Renal cortical epithelial cell (primary cell): ENCODE measurements around the gene SLC15A2. TPM values are rescaled to one million over a fixed set of nuclear protein-coding genes. Genes with fewer than 3 reads are reported as not detected.

Experiments used
- DNase-seq: peaks from one replicate; pipeline ENCODE4 v3.0.0-alpha.2; 2011; ENCODE audit warnings: low read depth
- total RNA-seq: library from RNA; depleted of rRNA; stranded (reverse); fragments of >200 nt; gene quantifications from 2 replicates; pipeline ENCODE4 v1.2.3, GENCODE V29; 2014

SLC15A2 gene
- total RNA-seq, 1 donor from 2014 or later = 4.7 TPM

DNA sequence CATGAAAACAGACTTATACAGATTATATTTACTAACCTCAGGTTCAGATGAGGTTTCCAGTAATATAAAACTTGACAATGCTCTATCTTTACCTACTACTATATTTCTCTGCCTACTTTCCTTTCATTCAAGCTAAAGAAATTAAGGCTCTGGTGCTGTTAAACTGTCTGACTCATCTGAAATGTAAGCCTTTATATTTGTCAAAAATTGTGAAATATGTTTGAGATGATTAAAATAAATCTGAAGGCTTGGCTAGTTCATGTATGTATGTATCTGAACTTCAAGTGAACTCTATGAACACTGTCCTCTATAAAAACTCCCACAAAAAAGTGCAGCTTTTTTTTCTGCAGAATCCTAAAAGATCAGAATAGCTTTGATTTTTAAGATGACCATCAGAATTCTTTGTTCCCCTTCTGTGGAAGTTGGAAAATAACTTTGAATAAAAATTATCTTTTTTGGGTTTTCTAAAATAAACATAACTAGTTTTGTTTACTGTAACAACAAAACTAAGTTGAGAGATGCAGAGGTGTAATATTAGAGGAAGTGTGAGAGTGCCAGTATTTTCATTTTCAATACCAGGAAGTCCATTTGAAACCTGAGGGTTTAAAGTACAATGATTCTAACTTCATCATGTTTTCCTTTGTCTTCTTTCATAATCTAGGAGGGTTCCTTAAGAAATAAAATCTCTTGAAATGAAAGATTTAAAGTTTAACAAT is 85.7 kb downstream of the SLC15A2 start:
- no peak for DNase-seq

DNA sequence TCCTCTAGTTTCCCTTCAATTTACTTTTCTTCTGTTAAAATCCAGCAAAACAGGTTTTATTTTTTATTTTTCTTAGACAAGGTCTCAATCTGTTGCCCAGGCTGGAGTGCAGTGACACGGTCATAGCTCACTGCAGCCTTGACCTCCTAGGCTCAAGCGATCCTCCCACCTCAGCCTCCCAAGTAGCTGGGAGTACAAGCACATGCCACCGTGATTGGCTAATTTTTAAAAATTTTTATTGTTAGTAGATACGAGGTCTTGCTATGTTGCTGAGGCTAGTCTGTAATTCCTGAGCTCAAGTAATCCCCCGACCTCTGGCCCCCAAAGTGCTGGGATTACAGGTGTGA is 86.2 kb downstream of the SLC15A2 start:
- DNase-seq = no peak

DNA sequence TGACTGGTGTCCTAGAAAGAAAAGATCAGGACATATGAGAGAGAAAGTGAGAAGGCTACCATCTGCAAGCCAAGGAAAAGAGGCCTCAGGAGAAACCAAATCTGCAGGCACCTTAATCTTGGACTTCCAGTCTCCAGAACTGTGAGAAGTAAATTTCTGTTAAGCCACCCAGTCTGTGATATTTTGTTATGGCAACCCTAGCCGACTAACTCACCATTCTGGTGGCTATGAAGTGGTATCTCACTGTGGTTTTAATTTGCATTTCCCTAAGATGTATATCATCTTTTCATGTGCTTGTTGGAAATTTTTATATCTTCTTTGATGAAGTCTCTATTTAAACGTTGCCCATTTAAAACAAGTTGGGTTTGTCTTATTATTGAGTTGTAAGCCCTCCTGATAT is 87.3 kb downstream of the SLC15A2 start:
- no peak for DNase-seq

DNA sequence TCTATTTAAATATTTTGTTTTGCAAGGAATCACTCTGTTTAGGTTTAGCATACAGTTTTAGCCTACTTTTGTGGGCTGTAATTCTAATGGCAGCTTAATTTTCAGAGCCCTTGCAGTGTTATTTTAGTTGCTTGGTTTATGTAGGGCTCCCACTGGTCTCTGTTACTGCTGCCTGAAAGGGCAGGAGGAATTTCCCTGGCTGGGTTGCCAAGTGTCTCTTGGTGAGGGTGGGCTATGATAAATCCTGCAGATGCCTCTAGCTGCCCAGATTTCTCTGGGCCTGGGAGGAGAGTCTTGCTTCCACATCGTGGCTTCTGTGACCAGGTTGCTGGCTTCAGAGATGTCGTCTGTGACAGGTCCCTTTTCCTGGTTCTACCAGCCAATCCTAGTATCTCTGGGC is 91.6 kb downstream of the SLC15A2 start:
- no peak for DNase-seq

DNA sequence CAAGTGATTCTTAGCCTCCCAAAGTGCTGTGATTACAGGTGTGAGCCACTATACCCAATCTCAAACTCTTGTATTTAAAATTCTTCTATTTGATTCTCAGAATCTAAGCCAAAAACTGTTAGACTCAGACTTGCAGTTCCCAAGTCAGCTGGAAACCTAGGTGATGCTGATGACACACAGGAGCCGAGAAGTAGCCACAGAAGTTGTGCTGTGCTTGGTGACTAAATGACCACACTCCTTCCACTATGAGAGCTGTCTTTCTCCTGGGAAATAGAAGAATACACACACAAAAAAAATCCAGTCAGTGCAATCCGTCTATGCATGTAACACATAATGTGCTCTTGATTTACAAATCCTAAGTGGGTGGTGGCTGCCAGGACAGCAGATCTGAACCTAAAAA is 93.9 kb downstream of the SLC15A2 start:
- no peak for DNase-seq

DNA sequence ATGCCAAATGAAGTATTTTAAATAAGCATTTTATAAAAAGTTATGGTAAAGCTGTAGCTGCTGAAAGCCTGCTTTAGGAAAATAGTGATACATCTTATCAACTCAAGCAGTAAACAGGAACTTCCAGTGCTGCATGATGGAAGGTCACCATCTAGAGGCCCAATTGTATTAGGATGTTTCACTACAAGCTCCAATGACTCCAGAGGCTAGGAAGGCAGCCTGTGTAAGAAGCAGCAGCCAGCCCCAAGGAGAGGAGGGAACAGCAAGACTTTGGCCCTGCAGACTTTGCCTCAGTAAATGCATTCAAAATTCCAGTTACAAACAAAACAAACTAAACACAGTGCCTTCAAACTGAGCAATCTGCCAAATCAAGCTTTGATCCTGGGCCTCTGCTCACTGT is 95.7 kb downstream of the SLC15A2 start:
- DNase-seq = peak; percentile 59

DNA sequence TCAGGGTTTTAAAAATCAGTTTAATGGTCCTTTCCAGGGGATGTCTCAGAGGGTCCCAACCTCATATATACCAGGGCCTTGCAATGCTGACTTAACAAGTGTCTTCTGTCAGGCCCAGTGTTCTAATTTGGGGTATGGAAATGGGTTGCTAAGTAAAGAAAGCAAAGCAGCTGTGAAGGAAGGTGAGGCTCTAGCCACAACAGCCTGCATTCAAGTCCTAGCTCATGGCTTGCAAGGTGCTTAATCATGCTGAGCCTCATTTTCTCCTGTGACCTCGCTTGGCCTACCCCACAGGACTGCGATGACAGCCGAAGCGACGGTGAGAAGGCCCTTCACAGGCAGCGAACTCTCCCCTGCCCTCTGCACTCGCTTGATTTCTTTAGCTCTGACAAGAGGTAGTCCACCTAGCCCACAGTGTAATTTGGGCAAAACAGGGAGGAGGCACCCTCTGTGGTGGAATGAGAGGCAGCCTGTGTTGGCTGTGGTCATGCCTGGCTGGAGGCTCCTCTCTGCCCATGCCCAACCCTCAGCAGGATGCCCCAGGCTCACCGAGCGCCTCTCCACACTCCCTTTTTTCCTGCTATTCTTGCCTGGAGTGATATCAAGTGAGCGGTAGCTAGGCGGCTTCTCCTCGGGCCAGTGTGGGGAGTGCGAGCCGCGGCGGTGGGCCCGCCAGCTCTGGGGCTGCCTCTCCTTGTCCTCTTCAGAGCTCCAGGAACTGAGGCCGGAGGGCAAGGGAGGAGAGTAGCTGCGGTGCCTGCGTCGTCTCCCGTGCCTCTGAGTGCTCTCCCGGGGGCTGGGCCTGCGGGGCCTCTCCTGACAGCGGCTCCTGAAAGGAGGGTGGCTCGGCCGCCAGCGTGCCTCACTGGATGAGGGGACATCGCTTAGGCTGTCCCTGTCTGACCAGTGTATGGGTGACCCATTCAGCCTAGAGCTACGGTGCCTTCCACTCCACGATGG is 98.7 kb downstream of the SLC15A2 start:
- DNase-seq = no peak

Other genes with a start within 250 kb of the SLC15A2 start
- gene HCLS1, start 233.5 kb upstream of the SLC15A2 start, total RNA-seq = 0.17 and 0.20 TPM in 2 replicates
- 34.9 and 111 TPM in 2 replicates for gene GOLGB1, start 144.7 kb upstream of the SLC15A2 start, total RNA-seq
- gene IQCB1, start 59.3 kb upstream of the SLC15A2 start, total RNA-seq = 13.5 and 17.7 TPM in 2 replicates
- 3.0 and 4.0 TPM in 2 replicates for gene EAF2, start 59.2 kb upstream of the SLC15A2 start, total RNA-seq
- 2.7 and 2.8 TPM in 2 replicates for gene ILDR1, start 127.8 kb downstream of the SLC15A2 start, total RNA-seq
- gene CD86, start 161.0 kb downstream of the SLC15A2 start, total RNA-seq = not detected in 2 replicates